GM12801 (cell line): ENCODE data around the gene NPBWR2.

Experiments used
- CTCF ChIP-seq: IDR thresholded peaks from one replicate; pipeline ENCODE4 v1.5.1; 2011; ENCODE audit warnings: control low read depth; ENCODE audit not compliant: insufficient read length; ENCODE audit errors: extremely low read depth

NPBWR2 gene

GRCh38 chr20:64112691-64113443 is 5.5 kb upstream of the NPBWR2 start:
- TF ChIP-seq CTCF: no peak

GRCh38 chr20:64111841-64112641 is 4.7 kb upstream of the NPBWR2 start:
- TF ChIP-seq CTCF: no peak

- TF ChIP-seq CTCF: no peak
Observed at GRCh38 chr20:64110411-64111068, 3.2 kb upstream of the NPBWR2 start.

GRCh38 chr20:64109831-64110391 is 2.5 kb upstream of the NPBWR2 start:
- no peak for TF ChIP-seq CTCF

GRCh38 chr20:64108731-64109681 is 1.6 kb upstream of the NPBWR2 start:
- TF ChIP-seq CTCF: no peak

GRCh38 chr20:64107736-64108457 is 532 bp upstream of the NPBWR2 start:
- no peak for TF ChIP-seq CTCF
